CD8-positive, alpha-beta memory T cell (primary cell): ENCODE data around the gene WDCP. TPM values are rescaled to one million over a fixed set of nuclear protein-coding genes. Genes with fewer than 3 reads are reported as not detected.

Experiments used
- CTCF ChIA-PET: fragments of 350-600 bp; sonication (Branson Sonifier 250); formaldehyde crosslinking; loops from one replicate; lab custom pipeline; 2021; ENCODE audit warnings: antibody characterized with exemption; lab: Charles Lee
- POLR2A ChIA-PET: fragments of 350-600 bp; sonication (Branson Sonifier 250); formaldehyde crosslinking; loops from one replicate; lab custom pipeline; 2021; ENCODE audit warnings: antibody characterized with exemption; lab: Charles Lee
- DNase-seq, 5 donors: peaks; one replicate each; pipeline versions ENCODE4 v3.0.0 to v3.0.0-alpha.2; 2020 to 2022; ENCODE audit warnings: mixed read lengths in 1 of 5
- H3K27ac ChIP-seq: one replicate; pipeline ENCODE4 v1.7.0; 2013; ENCODE audit warnings: low read depth, mild to moderate bottlenecking, low read length, moderate library complexity
- H3K27me3 ChIP-seq: 2 replicates; pipeline ENCODE4 v1.7.0; 2013; ENCODE audit warnings: low read length, mild to moderate bottlenecking; ENCODE audit not compliant: insufficient read depth, poor library complexity, severe bottlenecking
- H3K36me3 ChIP-seq: 2 replicates; pipeline ENCODE4 v1.7.0; 2013; ENCODE audit warnings: mild to moderate bottlenecking, low read length, moderate library complexity; ENCODE audit not compliant: insufficient read depth
- H3K4me1 ChIP-seq: 2 replicates; pipeline ENCODE4 v1.7.0; 2013; ENCODE audit warnings: mild to moderate bottlenecking, low read length, moderate library complexity; ENCODE audit not compliant: insufficient read depth
- H3K4me3 ChIP-seq: 2 replicates; pipeline ENCODE4 v1.7.0; 2013; ENCODE audit warnings: mild to moderate bottlenecking, low read length
- H3K9me3 ChIP-seq: 2 replicates; pipeline ENCODE4 v1.7.0; 2013; ENCODE audit warnings: mild to moderate bottlenecking, low read length
- H3K27ac Mint-ChIP-seq, 8 donors: one replicate each; pipeline ENCODE4 v1.8.0; 2020 to 2021; ENCODE audit warnings: mixed read lengths in 8 of 8, mild to moderate bottlenecking in 6 of 8, inconsistent platforms in 3 of 8, moderate library complexity in 3 of 8
- H3K27me3 Mint-ChIP-seq, 2 donors: one replicate each; pipeline ENCODE4 v1.8.0; 2020 to 2021; ENCODE audit warnings: mixed read lengths in 2 of 2, mild to moderate bottlenecking in 1 of 2, moderate library complexity in 1 of 2
- H3K36me3 Mint-ChIP-seq, 3 donors: one replicate each; pipeline ENCODE4 v1.8.0; 2020 to 2021; ENCODE audit warnings: mixed read lengths in 3 of 3, inconsistent platforms in 1 of 3, mild to moderate bottlenecking in 1 of 3
- H3K4me1 Mint-ChIP-seq, 3 donors: one replicate each; pipeline ENCODE4 v1.8.0; 2020 to 2021; ENCODE audit warnings: mixed read lengths in 3 of 3, inconsistent platforms in 1 of 3, mild to moderate bottlenecking in 1 of 3
- H3K4me3 Mint-ChIP-seq, 7 donors: one replicate each; pipeline ENCODE4 v1.8.0; 2020 to 2021; ENCODE audit warnings: mixed read lengths in 7 of 7, mild to moderate bottlenecking in 6 of 7, moderate library complexity in 4 of 7, inconsistent platforms in 2 of 7
- H3K9me3 Mint-ChIP-seq, 5 donors: one replicate each; pipeline ENCODE4 v1.8.0; 2020 to 2022; ENCODE audit warnings: mixed read lengths in 5 of 5, mild to moderate bottlenecking in 3 of 5, moderate library complexity in 2 of 5, inconsistent platforms in 1 of 5
- polyA plus RNA-seq: library from polyadenylated mRNA; unstranded; fragments of 300-500 nt; fragmentation: Illumina TruSeq; gene quantifications from one replicate; pipeline ENCODE4 v1.2.3, GENCODE V29; 2021
- total RNA-seq, 2 experiments: library from RNA; stranded (reverse); gene quantifications; one replicate each; pipeline ENCODE4 v1.2.3, GENCODE V29; 2021

Gene WDCP
- total and polyA plus RNA-seq, 3 experiments from 2014 or later, result 4.3 to 31.9 (median 29.4) TPM

- Histone ChIP-seq H3K36me3 (no peaks in the 10 kb centered on the region), H3K9me3 (no peaks in the 10 kb centered on the region), H3K4me3 (no peak overlapping the region), H3K4me1 (no peaks in the 10 kb centered on the region), H3K27me3 (no peaks in the 10 kb centered on the region), H3K27ac (no peak overlapping the region)
- no peak for DNase-seq
- ChIA-PET CTCF (interaction anchor here (1.6 kb wide), 1 partner anchor 90 kb away, joined by 4 read pairs; the partner anchor contains the start of gene TP53I3), POLR2A (interaction anchor here (1.1 kb wide), 1 partner anchor 169 kb away, joined by 4 read pairs; no protein-coding TSS in a partner anchor)
- Mint-ChIP-seq H3K27me3 (no peaks in the 10 kb centered on the region), H3K4me3 (no peak overlapping the region), H3K4me1 (peaks cover 0 to 1% (median 0%) of the 10 kb centered on the region in 3 donors), H3K27ac (peak overlapping the region in 1 of 8 donors; percentile 8), H3K36me3 (peaks cover 0 to 18% (median 15%) of the 10 kb centered on the region in 3 donors), H3K9me3 (no peaks in the 10 kb centered on the region)
Observed at GRCh38 chr2:23993736-23994269, 53.4 kb downstream of the WDCP start.

GRCh38 chr2:23992931-23993330 lies 54.3 kb downstream of the WDCP start:
- Mint-ChIP-seq H3K9me3 (no peaks in the 10 kb centered on the region), H3K4me1 (peaks cover 0 to 1% (median 0%) of the 10 kb centered on the region in 3 donors), H3K27me3 (no peaks in the 10 kb centered on the region), H3K4me3 (no peak overlapping the region), H3K27ac (no peak overlapping the region), H3K36me3 (peaks cover 0 to 14% (median 13%) of the 10 kb centered on the region in 3 donors)
- Histone ChIP-seq H3K4me1 (no peaks in the 10 kb centered on the region), H3K27me3 (no peaks in the 10 kb centered on the region), H3K27ac (no peak overlapping the region), H3K9me3 (no peaks in the 10 kb centered on the region), H3K4me3 (no peak overlapping the region), H3K36me3 (no peaks in the 10 kb centered on the region)
- DNase-seq, result no peak
- ChIA-PET POLR2A (no interaction called here), CTCF (no interaction called here)

GRCh38 chr2:23988371-23988770 lies 58.8 kb downstream of the WDCP start:
- Histone ChIP-seq H3K4me1 (no peaks in the 10 kb centered on the region), H3K27me3 (no peaks in the 10 kb centered on the region), H3K36me3 (no peaks in the 10 kb centered on the region), H3K4me3 (no peak overlapping the region), H3K27ac (no peak overlapping the region), H3K9me3 (no peaks in the 10 kb centered on the region)
- CTCF ChIA-PET, result interaction anchor here (2.4 kb wide), 1 partner anchor 96 kb away, joined by 11 read pairs; the partner anchor contains the start of gene TP53I3
- peak in 2 of 5 donors; percentile 6 to 10 for DNase-seq
- peaks cover 0 to 26% (median 12%) of the 10 kb centered on the region in 3 donors for H3K36me3 Mint-ChIP-seq
- no peak overlapping the region for H3K4me3 Mint-ChIP-seq
- POLR2A ChIA-PET, result no interaction called here
- H3K4me1 Mint-ChIP-seq, result peaks cover 0 to 1% (median 0%) of the 10 kb centered on the region in 3 donors
- no peak overlapping the region for H3K27ac Mint-ChIP-seq
- H3K9me3 Mint-ChIP-seq, result no peaks in the 10 kb centered on the region
- no peaks in the 10 kb centered on the region for H3K27me3 Mint-ChIP-seq

Other genes starting within 250 kb of the WDCP start
- gene ATAD2B, start 120.3 kb downstream of the WDCP start, total RNA-seq, result 10 to 100 TPM; 15.4 to 16.8 TPM
- 10.4 TPM for gene ATAD2B, start 120.3 kb downstream of the WDCP start, polyA plus RNA-seq
- gene UBXN2A, start 106.9 kb downstream of the WDCP start, total RNA-seq, result 10 to 100 TPM; 13.3 to 13.9 TPM
- gene UBXN2A, start 106.9 kb downstream of the WDCP start, polyA plus RNA-seq, result 14.3 TPM
- under 1 TPM in 1 of 2 experiments, not detected in 1; 0.24 TPM for gene MFSD2B, start 37.3 kb downstream of the WDCP start, total RNA-seq
- not detected for gene MFSD2B, start 37.3 kb downstream of the WDCP start, polyA plus RNA-seq
- gene FKBP1B, start 2.4 kb upstream of the WDCP start, total RNA-seq, result 1 to 10 TPM; 2.5 to 3.7 TPM
- gene FKBP1B, start 2.4 kb upstream of the WDCP start, polyA plus RNA-seq, result 5.3 TPM
- gene SF3B6, start 28.9 kb upstream of the WDCP start, total RNA-seq, result 100 to 1,000 TPM; 141 to 146 TPM
- gene SF3B6, start 28.9 kb upstream of the WDCP start, polyA plus RNA-seq, result 181 TPM
- 1 to 10 TPM; 3.9 to 4.3 TPM for gene TP53I3, start 37.4 kb upstream of the WDCP start, total RNA-seq
- gene TP53I3, start 37.4 kb upstream of the WDCP start, polyA plus RNA-seq, result not detected
- under 1 TPM in 1 of 2 experiments, not detected in 1; 0.35 TPM for gene PFN4, start 75.9 kb upstream of the WDCP start, total RNA-seq
- not detected for gene PFN4, start 75.9 kb upstream of the WDCP start, polyA plus RNA-seq
- 1 to 10 TPM; 4.3 to 6.0 TPM for gene FAM228B, start 76.1 kb upstream of the WDCP start, total RNA-seq
- 9.2 TPM for gene FAM228B, start 76.1 kb upstream of the WDCP start, polyA plus RNA-seq
- gene FAM228A, start 127.7 kb upstream of the WDCP start, total RNA-seq, result not detected
- gene FAM228A, start 127.7 kb upstream of the WDCP start, polyA plus RNA-seq, result not detected